H1 (cell line): ENCODE results near the gene CNGA2. TPM values are rescaled to one million over a fixed set of nuclear protein-coding genes. Genes with fewer than 3 reads are reported as not detected.

Experiments
- ATF2 ChIP-seq: IDR thresholded peaks from 2 replicates; pipeline ENCODE4 v1.6.1; 2012; ENCODE audit warnings: low read length, inconsistent platforms
- polyA plus RNA-seq, 7 experiments: library from polyadenylated mRNA; depleted of rRNA in 3 of 7; stranded (reverse) in 5 of 7; unstranded in 2 of 7; fragments of >200 nt in 5 of 7; fragments of 200-250 nt in 2 of 7; gene quantifications; 1 replicate in 5 of 7; 2 replicates in 1 of 7; 4 replicates in 1 of 7; pipeline versions ENCODE4 v1.2.1 to v1.2.3, GENCODE V29; 2011 to 2013; ENCODE audit warnings: missing spikeins in 2 of 7, mixed read lengths in 2 of 7
- total RNA-seq: library from RNA; stranded (reverse); fragmentation: NEBNext Ultra II Directional; extraction: Animal tissue kit (Norgen Biotek cat#: 25700); gene quantifications from 2 replicates; pipeline ENCODE4 v1.2.1, GENCODE V29; 2021

The CNGA2 gene
- total and polyA plus RNA-seq, 2 of the 8 experiments (the other 6 are each of a cell fraction or from before 2014, with no cell fraction given): not detected

- no peak for TF ChIP-seq ATF2
These were observed 24.1 kb upstream of the CNGA2 start (continued) for GRCh38 chrX:151710457-151710856.
